HepG2 (cell line): ENCODE measurements around the gene CASZ1. TPM values are rescaled to one million over a fixed set of nuclear protein-coding genes. Genes with fewer than 3 reads are reported as not detected.

Experiments
- ATAC-seq: fragments of 200-7000 bp; cut with Tn5 transposase; 3 replicates; pipeline ENCODE4 v1.9.1; 2020; ENCODE audit warnings: mild to moderate bottlenecking, moderate library complexity
- BruUV-seq: library from RNA; stranded (reverse); fragments of 400-500 nt; replicated peaks from 2 replicates; lab custom pipeline; 2021; lab: Mats Ljungman, UMichigan
- CTCF ChIA-PET: fragments of 300-600 bp; formaldehyde crosslinking; extraction: SDS; loops from one replicate; lab custom pipeline; 2021; ENCODE audit warnings: low total read pairs, inconsistent platforms, low intra/inter-chr PET ratio; lab: Yijun Ruan, JAX
- POLR2A ChIA-PET: fragments of 350-600 bp; sonication (Branson Sonifier 250); formaldehyde crosslinking; loops from one replicate; lab custom pipeline; 2020; ENCODE audit warnings: antibody characterized with exemption, inconsistent platforms; lab: Yijun Ruan, JAX
- DNase-seq: peaks from one replicate; pipeline ENCODE4 v3.0.0-alpha.2; 2015; ENCODE audit warnings: low spot score
- FAIRE-seq: peaks from 3 replicates; lab custom pipeline; 2011; peaks lifted over from hg19 to GRCh38; lab: Jason Lieb, UNC
- H2AFZ ChIP-seq: one replicate; pipeline ENCODE4 v1.6.1; 2011; ENCODE audit warnings: low read length, inconsistent platforms
- H3K27ac ChIP-seq: fragments of 300-600 bp; 3 replicates; pipeline ENCODE4 v1.8.0; 2011; ENCODE audit warnings: mixed run types, mild to moderate bottlenecking, mixed read lengths, low read length, inconsistent platforms; ENCODE audit not compliant: insufficient read depth; ENCODE audit errors: extremely low read length
- H3K27me3 ChIP-seq, 2 experiments: fragments of 200-600 bp in 1 of 2; 2 replicates in 1 of 2; 3 replicates in 1 of 2; pipeline versions ENCODE4 v1.6.0 to v1.8.0; 2011; ENCODE audit warnings: low read length in 2 of 2, mild to moderate bottlenecking in 2 of 2, moderate library complexity in 2 of 2, inconsistent platforms in 1 of 2; ENCODE audit not compliant: insufficient read depth in 2 of 2, control insufficient read depth in 1 of 2
- H3K36me3 ChIP-seq, 2 experiments: fragments of 200-600 bp in 1 of 2; replicated peaks in 1 of 2; 2 replicates in 1 of 2; 3 replicates in 1 of 2; pipeline versions ENCODE4 v1.5.1 to v1.8.0; 2011; ENCODE audit warnings: low read length in 2 of 2, inconsistent platforms in 1 of 2; ENCODE audit not compliant: insufficient read depth in 2 of 2, control insufficient read depth in 1 of 2
- H3K4me1 ChIP-seq: 2 replicates; pipeline ENCODE4 v1.5.1; 2012; ENCODE audit warnings: low read length, inconsistent platforms; ENCODE audit not compliant: insufficient read depth
- H3K4me2 ChIP-seq: 2 replicates; pipeline ENCODE4 v1.6.0; 2011; ENCODE audit warnings: low read depth, low read length, inconsistent platforms
- H3K4me3 ChIP-seq, 3 experiments: fragments of 200-600 bp in 1 of 3; sonication (generic), shearing (Covaris generic) in 1 of 3; replicated peaks in 1 of 3; 2 replicates each; pipeline ENCODE4 v1.5.1; 2011 to 2016; ENCODE audit warnings: low read length in 3 of 3, inconsistent platforms in 2 of 3, low read depth in 2 of 3, mild to moderate bottlenecking in 2 of 3, control low read depth in 1 of 3, mixed read lengths in 1 of 3; ENCODE audit not compliant: insufficient read depth in 1 of 3
- H3K79me2 ChIP-seq: one replicate; pipeline ENCODE4 v1.6.1; 2011; ENCODE audit warnings: low read length, inconsistent platforms; ENCODE audit not compliant: insufficient read depth
- H3K9ac ChIP-seq: 2 replicates; pipeline ENCODE4 v1.6.0; 2011; ENCODE audit warnings: mild to moderate bottlenecking, low read depth, low read length, inconsistent platforms; ENCODE audit not compliant: insufficient read depth
- H3K9me3 ChIP-seq: 2 replicates; pipeline ENCODE4 v1.5.1; 2012; ENCODE audit warnings: mild to moderate bottlenecking, low read length
- H4K20me1 ChIP-seq: 2 replicates; pipeline ENCODE4 v1.6.0; 2011; ENCODE audit warnings: inconsistent platforms, mild to moderate bottlenecking, low read length, moderate library complexity; ENCODE audit not compliant: insufficient read depth
- FOSL1 ChIP-seq: sonication (generic); formaldehyde crosslinking; IDR thresholded peaks from 2 replicates; pipeline ENCODE4 v1.9.0; 2021; ENCODE audit warnings: missing genetic modification reagents, borderline replicate concordance
- KDM3A ChIP-seq: IDR thresholded peaks from 2 replicates; pipeline ENCODE4 v1.6.1; 2018; ENCODE audit warnings: low read depth, missing compliant biosample characterization
- MBD4 ChIP-seq: IDR thresholded peaks from 2 replicates; pipeline ENCODE4 v1.6.1; 2012; ENCODE audit warnings: low read length, inconsistent platforms, borderline replicate concordance
- SETDB1 ChIP-seq: sonication (generic); formaldehyde crosslinking; IDR thresholded peaks from 2 replicates; pipeline ENCODE4 v1.5.1; 2020; ENCODE audit warnings: missing genetic modification reagents, mild to moderate bottlenecking, borderline replicate concordance
- YEATS4 ChIP-seq: sonication (generic); formaldehyde crosslinking; IDR thresholded peaks from 2 replicates; pipeline ENCODE4 v1.4.0; 2020; ENCODE audit warnings: missing genetic modification reagents, borderline replicate concordance
- ZNF33B ChIP-seq: sonication (generic); formaldehyde crosslinking; IDR thresholded peaks from 2 replicates; pipeline ENCODE4 v1.5.1; 2020; ENCODE audit warnings: mild to moderate bottlenecking, missing genetic modification reagents
- WGBS: methylation state at CpG from one replicate; pipeline ENCODE4 v1.1.6; 2017; ENCODE audit warnings: low lambda C conversion rate; 5-methylcytosine and 5-hydroxymethylcytosine counted together
- in situ Hi-C: cut with HindIII; loops from 2 replicates; pipeline ENCODE4 v1.10.0; 2017; ENCODE audit warnings: low pct_unique_long_range_greater_than_20kb; ENCODE audit not compliant: extremely low pct_ligation_motif_present
- intact Hi-C: fragments of 100-400 bp; cut with micrococcal nuclease; formaldehyde crosslinking; loops from one replicate; pipeline ENCODE4 v1.10.0; 2022; ENCODE audit not compliant: unreplicated experiment
- polyA plus RNA-seq, 8 experiments: library from polyadenylated mRNA; depleted of rRNA in 3 of 8; stranded (reverse) in 7 of 8; unstranded in 1 of 8; fragments of >200 nt; fragmentation: Illumina TruSeq in 4 of 8; extraction: Trizol in 4 of 8; gene quantifications; 2 replicates each; pipeline versions ENCODE4 v1.2.1 to v1.2.3, GENCODE V29; 2011 to 2016; ENCODE audit warnings: low read depth in 4 of 8, missing spikeins in 1 of 8, mixed read lengths in 1 of 8; ENCODE audit not compliant: insufficient read depth in 1 of 8
- total RNA-seq, 5 experiments: library from RNA; depleted of rRNA; stranded (reverse); fragments of >200 nt; fragmentation: Illumina TruSeq; extraction: Trizol; gene quantifications; 2 replicates each; pipeline ENCODE4 v1.2.3, GENCODE V29; 2016; ENCODE audit warnings: low read depth in 1 of 5

Gene CASZ1
- total and polyA plus RNA-seq, 2 of the 13 experiments (the other 11 are each of a cell fraction or from before 2014, with no cell fraction given) = 1.9 to 3.7 TPM

DNA sequence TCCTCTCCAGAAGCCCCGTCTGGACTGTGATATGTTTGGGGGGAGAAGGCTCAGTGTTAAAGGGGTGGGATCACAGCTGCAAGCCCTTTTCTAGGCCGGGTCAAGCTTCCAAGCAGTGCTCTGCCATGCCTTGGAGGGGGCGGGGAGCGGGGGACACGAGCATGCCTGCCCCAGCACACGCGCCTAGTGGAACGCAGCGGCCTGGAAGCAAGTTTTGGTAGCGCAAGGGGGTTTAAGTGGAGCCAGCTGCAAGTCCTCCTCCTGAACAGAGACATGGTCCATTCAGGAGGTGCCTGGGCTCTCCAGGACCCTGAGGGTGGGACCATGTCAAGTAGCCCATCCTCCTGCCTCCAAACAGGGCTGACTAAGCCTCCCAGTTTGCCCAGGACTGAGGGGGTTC, 112.2 kb downstream of the CASZ1 start:
- H3K4me2 ChIP-seq = no peak overlapping the region
- H3K9ac ChIP-seq = no peak overlapping the region
- no peaks in the 10 kb centered on the region for H4K20me1 ChIP-seq
- H3K27me3 ChIP-seq = no peaks in the 10 kb centered on the region; a peak in 1 of 5 replicates
- H3K4me1 ChIP-seq = peaks cover 83% of the 10 kb centered on the region
- DNase-seq (no peak), FAIRE-seq (no peak), ATAC-seq (no peak)
- intact Hi-C loops (no loop called here), in situ Hi-C loops (no loop called here)
- ChIA-PET POLR2A (no interaction called here), CTCF (no interaction called here)
- TF ChIP-seq ZNF33B (CRISPR knock-in tag) = no peak
- TF ChIP-seq FOSL1 (CRISPR knock-in tag) = no peak
- no peak overlapping the region for H3K4me3 ChIP-seq
- no TSS peak for BruUV-seq
- no peak overlapping the region for H2AFZ ChIP-seq
- H3K36me3 ChIP-seq = no peaks in the 10 kb centered on the region
- no peak overlapping the region for H3K27ac ChIP-seq
- no peaks in the 10 kb centered on the region for H3K79me2 ChIP-seq
- H3K9me3 ChIP-seq = no peaks in the 10 kb centered on the region
- WGBS = 92% methylated on average over 10 of the region's 10 CpGs

DNA sequence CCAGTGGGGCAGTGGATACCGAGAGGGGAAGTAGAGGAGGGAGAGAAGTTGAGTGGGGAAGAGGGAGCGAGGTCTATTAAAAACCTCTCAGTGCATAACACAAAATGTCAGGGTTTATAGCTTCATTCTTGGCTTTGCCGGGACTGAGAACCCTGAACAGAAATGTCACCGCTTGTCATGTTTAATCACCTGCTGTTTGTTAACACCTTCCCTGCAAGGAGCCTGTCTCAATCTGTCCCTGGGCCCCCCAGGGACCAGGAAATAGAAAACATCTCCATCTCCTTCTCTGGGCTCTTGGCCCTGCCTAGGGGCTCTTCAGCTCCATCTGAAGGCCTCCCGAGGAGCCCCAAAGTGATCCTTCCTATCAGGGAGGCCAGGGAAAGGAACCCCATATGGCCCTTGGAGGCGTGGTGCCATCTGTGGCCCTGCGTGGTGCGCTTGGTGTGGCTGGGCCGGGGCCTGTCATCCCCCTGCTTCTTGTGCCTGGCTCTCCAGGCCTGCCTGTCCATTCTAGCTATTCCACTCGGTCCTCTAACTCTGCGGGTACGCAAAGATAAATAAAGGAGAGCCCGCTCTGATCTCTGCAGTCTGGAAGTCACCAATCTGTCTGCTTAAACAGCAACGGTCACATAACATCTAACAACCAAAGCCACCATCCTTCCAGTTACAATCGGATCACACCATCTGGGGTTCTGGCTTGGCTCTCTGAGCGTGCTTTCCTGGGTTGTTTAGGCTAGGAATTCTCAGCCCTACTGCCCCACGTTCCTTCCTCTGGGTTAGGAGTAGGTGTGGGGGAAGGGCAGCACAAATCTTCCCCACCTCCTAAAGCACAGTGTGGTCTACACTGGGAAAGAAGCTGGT, 113.8 kb downstream of the CASZ1 start:
- Histone ChIP-seq H3K9ac (0 out of 2 replicates have a peak overlapping the region, but pooled peaks have one; percentile 55), H3K4me3 (no peak overlapping the region; a peak in 1 of 6 replicates), H3K27me3 (no peaks in the 10 kb centered on the region), H3K9me3 (no peaks in the 10 kb centered on the region), H2AFZ (no peak overlapping the region), H3K4me2 (peak overlapping the region; percentile 86), H4K20me1 (no peaks in the 10 kb centered on the region), H3K79me2 (no peaks in the 10 kb centered on the region), H3K4me1 (peaks cover 95% of the 10 kb centered on the region), H3K36me3 (no peaks in the 10 kb centered on the region), H3K27ac (no peak overlapping the region)
- DNase-seq (no peak), FAIRE-seq (no peak), ATAC-seq (no peak)
- intact Hi-C loops = no loop called here
- ChIA-PET CTCF (no interaction called here), POLR2A (interaction anchor here (1.0 to 1.9 kb wide), 2 partner anchors 14 to 83 kb away, joined by 3 to 8 read pairs; no protein-coding TSS in a partner anchor)
- 69% methylated on average over 13 of the region's 17 CpGs for WGBS
- TF ChIP-seq MBD4 = no peak
- no peak for TF ChIP-seq YEATS4 (CRISPR knock-in tag)
- TF ChIP-seq SETDB1 (CRISPR knock-in tag) = no peak
- no peak for TF ChIP-seq KDM3A
- BruUV-seq = no TSS peak
- in situ Hi-C loops = no loop called here
